AG04450 (cell line): ENCODE measurements around the gene GSAP. TPM values are rescaled to one million over a fixed set of nuclear protein-coding genes. Genes with fewer than 3 reads are reported as not detected.

ENCODE experiments used
- CTCF ChIA-PET: fragments of 300-600, 350-600 bp; formaldehyde crosslinking; extraction: SDS; loops from one replicate; lab custom pipeline; 2022; ENCODE audit warnings: antibody characterized with exemption, inconsistent platforms; lab: Charles Lee
- POLR2A ChIA-PET: fragments of 350-600 bp; formaldehyde crosslinking; extraction: SDS; loops from one replicate; lab custom pipeline; 2021; ENCODE audit warnings: antibody characterized with exemption, inconsistent platforms; lab: Yijun Ruan, JAX
- DNase-seq: peaks from one replicate; pipeline ENCODE4 v3.0.0-alpha.2; 2011; ENCODE audit warnings: low read depth, low spot score
- H3K27ac ChIP-seq: one replicate; pipeline ENCODE4 v1.5.1; 2012; ENCODE audit warnings: low read depth, low read length, control low read depth
- H3K27me3 ChIP-seq: one replicate; pipeline ENCODE4 v1.6.0; 2012; ENCODE audit warnings: low read length; ENCODE audit not compliant: control insufficient read depth, insufficient read depth
- H3K4me3 ChIP-seq: 2 replicates; pipeline ENCODE4 v1.5.1; 2011; ENCODE audit warnings: mild to moderate bottlenecking, low read depth, low read length, control low read depth
- H3K9me3 ChIP-seq: 2 replicates; pipeline ENCODE4 v1.5.1; 2012; ENCODE audit warnings: low read length; ENCODE audit not compliant: control insufficient read depth, insufficient read depth
- polyA plus RNA-seq: library from polyadenylated mRNA; depleted of rRNA; stranded (reverse); fragments of >200 nt; gene quantifications from 2 replicates; pipeline ENCODE4 v1.2.3, GENCODE V29; 2011
- TF ChIP-seq, protein P1 (sequence below): IDR thresholded peaks from 2 replicates; pipeline ENCODE4 v1.5.1; 2011; ENCODE audit warnings: low read depth, low read length, control low read depth, inconsistent platforms

GSAP gene
- polyA plus RNA-seq, 1 experiment: 8.9 TPM

DNA sequence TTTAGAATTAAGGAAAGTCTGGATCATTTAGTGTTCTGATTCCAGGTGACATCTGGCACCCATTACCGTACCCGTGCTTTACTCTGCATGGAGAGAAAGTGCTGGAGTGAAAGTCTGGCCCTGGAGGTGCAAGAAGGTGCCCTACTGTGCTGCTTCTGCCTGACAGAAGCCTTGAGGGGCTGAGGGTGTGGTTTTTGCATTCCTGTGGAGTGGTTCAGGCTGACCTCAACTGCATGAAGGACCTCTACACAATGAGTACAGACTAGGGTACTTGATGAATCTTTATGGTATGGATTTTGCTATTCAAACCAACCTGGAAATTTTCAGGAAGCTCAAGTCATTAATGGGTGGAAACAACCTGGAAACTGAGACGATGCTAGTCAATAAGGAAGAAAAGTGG is 45.1 kb upstream of the GSAP start:
- no peak for DNase-seq
- CTCF ChIA-PET: interaction anchor here (1.2 kb wide), 1 partner anchor 10 kb away, joined by 3 read pairs; no protein-coding TSS in a partner anchor
- Histone ChIP-seq H3K4me3 (no peak overlapping the region), H3K9me3 (no peaks in the 10 kb centered on the region), H3K27ac (no peak overlapping the region), H3K27me3 (no peaks in the 10 kb centered on the region)
- TF ChIP-seq, protein P1, sequence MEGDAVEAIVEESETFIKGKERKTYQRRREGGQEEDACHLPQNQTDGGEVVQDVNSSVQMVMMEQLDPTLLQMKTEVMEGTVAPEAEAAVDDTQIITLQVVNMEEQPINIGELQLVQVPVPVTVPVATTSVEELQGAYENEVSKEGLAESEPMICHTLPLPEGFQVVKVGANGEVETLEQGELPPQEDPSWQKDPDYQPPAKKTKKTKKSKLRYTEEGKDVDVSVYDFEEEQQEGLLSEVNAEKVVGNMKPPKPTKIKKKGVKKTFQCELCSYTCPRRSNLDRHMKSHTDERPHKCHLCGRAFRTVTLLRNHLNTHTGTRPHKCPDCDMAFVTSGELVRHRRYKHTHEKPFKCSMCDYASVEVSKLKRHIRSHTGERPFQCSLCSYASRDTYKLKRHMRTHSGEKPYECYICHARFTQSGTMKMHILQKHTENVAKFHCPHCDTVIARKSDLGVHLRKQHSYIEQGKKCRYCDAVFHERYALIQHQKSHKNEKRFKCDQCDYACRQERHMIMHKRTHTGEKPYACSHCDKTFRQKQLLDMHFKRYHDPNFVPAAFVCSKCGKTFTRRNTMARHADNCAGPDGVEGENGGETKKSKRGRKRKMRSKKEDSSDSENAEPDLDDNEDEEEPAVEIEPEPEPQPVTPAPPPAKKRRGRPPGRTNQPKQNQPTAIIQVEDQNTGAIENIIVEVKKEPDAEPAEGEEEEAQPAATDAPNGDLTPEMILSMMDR: no peak
- POLR2A ChIA-PET: interaction anchor here (0.6 kb wide), 1 partner anchor 31 kb away, joined by 5 read pairs; no protein-coding TSS in a partner anchor

DNA sequence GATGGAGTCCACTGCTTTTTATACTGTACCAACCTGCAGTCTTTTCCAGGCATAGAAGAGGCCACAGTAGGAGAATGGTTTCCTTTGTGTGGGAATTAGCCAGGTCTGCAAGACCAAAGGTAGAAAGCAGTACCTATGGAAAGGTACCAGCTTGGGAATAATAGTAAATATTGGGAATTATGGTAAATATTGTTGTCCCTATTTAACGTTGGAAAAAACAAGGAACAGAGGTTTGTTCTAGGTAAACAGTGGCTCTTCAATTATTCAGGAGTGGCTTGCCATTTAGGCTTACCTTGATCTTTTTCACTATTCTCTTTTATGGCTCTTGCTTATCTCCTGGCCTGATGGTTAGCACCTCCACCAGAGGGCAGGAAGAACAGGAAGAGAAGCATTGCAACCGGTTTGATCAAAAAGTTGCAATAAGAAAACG is 43.9 kb upstream of the GSAP start:
- Histone ChIP-seq H3K27me3 (no peaks in the 10 kb centered on the region), H3K4me3 (no peak overlapping the region), H3K9me3 (no peaks in the 10 kb centered on the region), H3K27ac (no peak overlapping the region)
- ChIA-PET CTCF (no interaction called here), POLR2A (no interaction called here)
- TF ChIP-seq, protein P1: no peak
- DNase-seq: no peak

DNA sequence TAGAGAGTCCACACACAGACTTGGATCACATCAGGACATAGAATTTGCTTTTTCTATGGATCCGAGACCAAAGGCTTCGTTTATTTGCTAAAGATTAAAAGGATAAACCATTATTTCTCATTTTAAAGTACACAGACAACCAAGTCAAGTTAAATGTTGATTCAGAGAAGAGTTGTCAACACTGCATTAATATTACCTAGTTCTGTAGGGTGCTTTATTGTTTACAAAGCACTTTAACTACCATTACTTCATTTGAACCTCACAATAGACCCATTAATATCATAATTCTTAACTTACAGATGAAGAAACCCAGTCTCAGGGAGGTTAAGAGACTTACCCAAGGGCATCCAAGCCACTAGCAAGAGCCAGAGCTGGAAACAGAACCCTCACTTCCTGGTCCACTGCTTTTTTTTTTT is 43.2 kb upstream of the GSAP start:
- POLR2A ChIA-PET: no interaction called here
- Histone ChIP-seq H3K4me3 (no peak overlapping the region), H3K27me3 (no peaks in the 10 kb centered on the region), H3K27ac (no peak overlapping the region), H3K9me3 (no peaks in the 10 kb centered on the region)
- TF ChIP-seq, protein P1: no peak
- DNase-seq: no peak
- CTCF ChIA-PET: no interaction called here

DNA sequence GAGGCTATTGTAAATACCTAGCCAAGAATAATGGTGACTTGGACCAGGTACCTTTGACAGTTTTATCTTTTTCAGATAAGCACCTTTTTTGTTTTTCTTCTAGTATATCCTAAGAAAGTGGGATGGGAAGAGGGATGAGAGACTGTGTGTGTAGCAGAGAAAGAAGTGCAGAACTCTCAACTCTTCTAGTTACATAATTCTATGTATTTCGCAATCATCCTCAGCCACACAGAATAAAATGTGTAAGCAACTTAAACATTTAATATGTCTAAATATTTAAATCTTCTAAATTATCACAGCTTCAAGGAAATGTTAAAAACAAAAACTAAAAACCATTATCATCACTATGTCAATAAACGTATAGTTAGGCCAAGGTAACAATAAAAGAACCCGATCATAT is 42.6 kb upstream of the GSAP start:
- Histone ChIP-seq H3K27me3 (no peaks in the 10 kb centered on the region), H3K4me3 (no peak overlapping the region), H3K9me3 (no peaks in the 10 kb centered on the region), H3K27ac (no peak overlapping the region)
- no peak for DNase-seq
- TF ChIP-seq, protein P1: no peak
- POLR2A ChIA-PET: no interaction called here
- CTCF ChIA-PET: no interaction called here

DNA sequence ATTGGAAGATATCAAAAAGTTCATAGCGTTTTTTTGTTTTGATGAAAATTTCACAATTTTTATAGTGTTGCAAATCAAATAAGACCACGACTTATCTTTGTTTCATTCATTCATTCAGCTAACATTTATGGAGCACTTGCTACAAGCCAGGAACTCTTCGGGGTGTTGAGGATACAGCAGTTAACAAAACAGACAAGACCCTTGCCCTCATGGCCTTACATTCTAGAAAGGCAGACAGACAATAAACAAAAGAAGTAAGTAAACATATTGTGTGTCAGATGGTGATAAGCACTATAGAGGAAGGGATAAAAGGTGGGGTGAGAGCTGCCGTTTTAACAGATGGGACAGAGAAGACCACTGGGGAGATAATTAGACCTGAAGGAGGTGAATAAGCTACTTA is 41.6 kb upstream of the GSAP start:
- no peak for DNase-seq
- no peak overlapping the region for H3K4me3 ChIP-seq
- TF ChIP-seq, protein P1: no peak
- POLR2A ChIA-PET: no interaction called here
- H3K27me3 ChIP-seq: no peaks in the 10 kb centered on the region
- H3K27ac ChIP-seq: no peak overlapping the region
- no peaks in the 10 kb centered on the region for H3K9me3 ChIP-seq
- CTCF ChIA-PET: interaction anchor here (1.1 kb wide), 1 partner anchor 20 kb away, joined by 3 read pairs; no protein-coding TSS in a partner anchor
